Activated naive CD4-positive, alpha-beta T cell (primary cell): ENCODE results near the gene POPDC3.
"Not testable (repeated sequence)": the region's sequence is repeated elsewhere in the genome, so short reads cannot be mapped to it uniquely, and the experiment has no call there.

ENCODE experiments used
- DNase-seq, 4 experiments: peaks; one replicate each; lab custom pipeline; 2025; lab: John Stamatoyannopoulos, UW

POPDC3 gene, protein sequence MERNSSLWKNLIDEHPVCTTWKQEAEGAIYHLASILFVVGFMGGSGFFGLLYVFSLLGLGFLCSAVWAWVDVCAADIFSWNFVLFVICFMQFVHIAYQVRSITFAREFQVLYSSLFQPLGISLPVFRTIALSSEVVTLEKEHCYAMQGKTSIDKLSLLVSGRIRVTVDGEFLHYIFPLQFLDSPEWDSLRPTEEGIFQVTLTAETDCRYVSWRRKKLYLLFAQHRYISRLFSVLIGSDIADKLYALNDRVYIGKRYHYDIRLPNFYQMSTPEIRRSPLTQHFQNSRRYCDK

DNA sequence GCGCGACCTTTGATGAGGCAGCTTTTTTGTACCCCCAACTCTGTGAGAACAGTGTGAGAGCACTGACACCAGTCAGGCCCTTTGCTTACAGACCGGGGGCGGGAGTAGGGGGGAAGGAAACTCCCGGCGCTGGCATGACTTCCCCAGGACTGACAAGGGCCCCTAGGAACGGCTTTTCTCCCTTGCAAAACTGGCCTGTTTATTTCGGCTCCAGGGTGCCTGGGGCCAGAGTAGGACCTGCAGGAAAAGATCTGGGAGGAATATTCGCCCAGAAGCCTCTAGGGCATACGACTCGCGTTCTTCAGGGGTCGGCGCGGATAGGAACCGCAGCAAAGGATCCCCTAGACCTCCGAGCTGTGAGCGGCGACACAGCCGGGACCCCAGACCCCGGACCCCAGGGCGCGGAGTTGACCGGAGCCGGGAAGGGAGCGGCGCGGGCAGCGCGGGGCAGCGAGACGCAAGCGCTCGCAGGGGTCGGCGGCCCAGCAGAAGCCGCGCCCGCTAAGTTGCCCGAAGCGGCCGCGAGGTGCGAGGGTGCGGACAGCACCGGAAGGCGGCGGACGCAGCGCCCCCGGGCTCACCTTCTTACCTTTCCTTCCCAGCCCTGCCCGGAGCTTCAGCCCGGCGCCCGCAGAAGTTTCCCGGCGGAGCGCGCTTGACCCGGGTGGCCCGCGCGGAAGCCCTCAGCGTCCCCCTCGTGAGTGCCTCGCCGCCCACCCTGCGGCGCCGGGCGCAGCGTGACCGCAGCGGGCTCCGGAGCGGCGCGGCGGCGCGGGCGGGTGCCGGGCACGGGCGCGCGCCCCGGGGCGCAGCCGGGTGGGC, at the start of gene POPDC3:
POPDC3 (minus strand) TSS at position 771 of the 822 bp plus-strand sequence. CDS start 18,105 bp downstream, outside the sequence.
- DNase-seq = no peak

DNA sequence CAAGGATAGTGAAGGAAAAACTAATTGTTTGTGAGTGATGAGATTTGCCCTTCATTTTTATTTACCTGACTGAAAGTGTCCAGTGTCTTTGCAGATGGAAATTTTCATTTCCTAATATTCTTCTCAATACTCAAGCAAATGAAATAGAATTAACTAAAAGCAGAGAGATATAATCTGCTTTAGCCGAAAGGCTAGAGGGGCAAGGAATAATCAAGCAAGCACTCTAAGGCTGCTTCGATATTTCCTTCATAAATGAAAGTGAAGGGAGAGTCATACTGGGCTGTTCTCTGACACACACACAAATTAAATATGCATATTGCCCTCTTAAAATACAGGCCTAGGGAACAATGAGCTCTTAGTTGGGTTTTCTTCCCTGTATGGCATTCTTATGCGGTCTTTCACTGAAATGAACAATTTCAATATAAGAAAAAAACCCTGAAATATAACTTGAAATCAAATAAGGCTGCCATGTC, 47.5 kb upstream of the POPDC3 start:
- DNase-seq = no peak

DNA sequence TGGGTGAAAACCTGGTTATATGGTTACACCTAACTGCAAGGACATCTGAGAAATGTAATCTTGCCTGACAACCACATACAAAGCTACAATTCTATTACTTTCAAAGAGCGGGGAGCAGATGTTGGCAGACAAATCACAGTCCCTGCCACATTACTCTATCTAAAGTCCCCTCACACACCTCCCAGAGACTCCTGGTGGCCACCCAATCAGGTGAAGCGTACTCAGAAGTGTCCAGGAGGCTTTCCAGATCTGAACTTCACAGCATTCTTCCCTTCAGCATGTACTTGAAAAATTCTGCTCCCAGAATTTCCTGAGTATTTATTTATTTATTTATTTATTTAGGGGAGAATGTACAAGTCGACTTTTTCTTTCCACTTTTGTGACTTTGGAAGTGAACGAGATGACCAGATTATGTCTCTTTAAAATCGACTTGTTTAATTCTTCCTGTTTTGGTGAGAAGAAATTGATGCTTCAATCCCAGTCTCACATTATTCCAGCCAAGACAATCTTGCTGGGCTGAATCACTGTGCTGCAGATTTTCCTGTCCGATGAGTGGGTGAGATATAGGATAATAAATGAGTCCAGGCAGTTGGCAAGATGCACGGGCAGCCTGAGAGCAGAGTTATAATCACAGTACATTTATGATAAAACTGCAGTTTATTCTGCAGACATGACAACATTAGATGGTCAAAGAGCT, 46.9 kb upstream of the POPDC3 start:
- no peak for DNase-seq

DNA sequence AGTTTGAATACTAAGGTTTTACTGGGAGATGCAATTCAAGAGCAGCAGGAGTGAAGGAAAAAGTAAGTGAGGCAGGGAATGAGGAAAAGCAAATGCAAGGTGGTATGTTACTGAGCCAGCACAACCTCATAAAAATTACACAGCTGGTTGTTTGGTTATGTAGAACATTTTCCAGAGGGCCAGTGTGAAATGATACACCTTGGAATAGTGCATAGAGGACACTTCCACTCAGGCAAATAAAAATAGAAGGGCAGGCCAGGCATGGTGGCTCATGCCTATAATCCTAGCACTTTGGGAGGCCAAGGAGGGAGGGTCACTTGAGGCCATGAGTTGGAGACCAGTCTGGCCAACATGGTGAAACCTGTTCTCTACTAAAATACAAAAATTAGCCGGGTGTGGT, 43.4 kb upstream of the POPDC3 start:
- no peak for DNase-seq

DNA sequence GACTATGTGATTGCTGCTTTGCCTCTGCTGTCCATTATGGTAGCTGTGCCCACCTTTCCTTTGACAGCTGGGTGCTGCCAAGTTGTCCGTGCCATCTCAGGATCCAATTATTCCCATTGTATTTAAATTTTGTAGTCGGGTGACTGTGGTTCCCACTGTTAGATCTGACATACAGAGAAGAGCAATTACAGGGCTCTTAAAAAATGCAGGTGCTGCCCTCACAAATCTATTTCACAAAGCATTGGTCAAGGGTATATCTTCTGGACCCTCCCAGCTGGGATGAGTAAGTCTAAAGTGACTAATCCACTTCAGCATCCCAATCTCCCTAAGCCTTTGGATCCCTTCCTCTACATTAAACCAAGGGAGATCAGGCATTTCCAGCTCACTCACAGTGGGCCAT, 41.4 kb upstream of the POPDC3 start:
- DNase-seq = not testable (repeated sequence)

DNA sequence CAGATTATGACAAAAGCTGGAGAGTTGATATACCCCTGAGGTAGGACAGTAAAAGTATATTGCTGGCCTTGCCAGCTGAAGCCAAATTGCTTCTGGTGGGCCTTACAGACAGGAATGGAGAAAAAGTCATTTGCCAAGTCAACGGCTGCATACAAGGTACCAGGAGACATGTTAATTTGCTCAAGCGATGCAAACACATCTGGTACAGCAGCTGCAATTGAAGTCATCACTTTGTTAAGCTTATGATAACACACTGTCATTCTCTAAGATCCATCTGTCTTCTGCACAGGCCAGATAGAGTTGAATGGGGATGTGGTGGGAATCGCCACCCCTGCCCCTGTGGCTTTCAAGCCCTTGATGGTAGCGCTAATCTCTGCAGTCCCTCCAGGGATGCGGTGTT, 40.4 kb upstream of the POPDC3 start:
- no peak for DNase-seq

DNA sequence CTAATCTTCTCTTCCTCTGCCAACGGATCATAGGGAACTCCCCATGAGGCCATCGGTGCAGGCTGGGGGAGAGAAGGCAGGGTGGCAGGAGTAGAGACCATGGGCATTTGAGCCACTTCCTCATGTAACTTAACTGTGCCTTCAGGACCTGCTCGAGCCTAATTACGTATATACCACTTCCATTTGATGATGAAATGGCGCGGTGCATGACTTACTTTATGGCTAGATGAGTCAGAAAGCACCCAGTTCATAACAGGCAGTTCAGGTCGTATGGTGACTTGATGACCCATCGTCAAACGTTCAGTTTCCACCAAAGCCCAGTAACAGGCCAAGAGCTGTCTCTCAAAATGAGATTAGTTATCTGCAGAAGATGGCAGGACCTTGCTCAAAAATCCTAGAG, 39.4 kb upstream of the POPDC3 start:
- not testable (repeated sequence) for DNase-seq

DNA sequence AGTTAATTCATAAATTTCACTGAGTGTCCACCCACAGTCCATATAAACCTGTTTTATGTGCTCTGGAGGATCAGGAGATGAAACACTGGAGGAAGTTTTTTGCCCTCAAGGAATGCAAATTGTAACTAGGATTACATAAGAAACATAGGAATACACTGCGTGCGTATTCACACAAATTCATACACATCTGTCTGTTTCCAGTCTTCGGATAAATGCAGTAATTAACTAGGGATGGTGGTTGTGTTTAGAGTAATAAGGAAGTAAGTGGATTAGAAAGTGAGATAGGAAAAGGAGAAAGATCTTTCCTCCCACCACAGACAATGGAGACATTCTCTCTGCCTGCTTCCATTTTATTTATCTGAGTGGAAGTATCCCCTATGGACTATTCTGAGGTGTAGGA, 35.7 kb upstream of the POPDC3 start:
- DNase-seq = no peak

DNA sequence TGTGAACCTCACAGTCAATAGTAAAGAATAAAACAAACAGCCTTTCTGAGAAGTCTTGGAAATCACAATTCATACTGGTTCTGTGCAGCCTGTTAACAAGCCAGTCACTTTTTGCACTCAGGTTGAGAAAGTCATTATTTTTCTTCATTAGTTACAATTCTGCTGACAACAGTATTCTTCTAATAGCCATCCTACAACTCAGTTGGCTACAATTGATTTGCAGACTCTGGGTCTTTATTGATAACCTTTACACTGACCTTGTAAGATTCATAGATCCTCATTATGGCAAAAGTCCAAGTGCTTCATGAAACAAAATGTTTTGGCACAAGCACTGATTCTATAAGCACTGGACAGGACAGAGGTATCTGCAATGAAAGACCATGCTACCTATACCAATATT, 34.9 kb upstream of the POPDC3 start:
- DNase-seq = no peak

DNA sequence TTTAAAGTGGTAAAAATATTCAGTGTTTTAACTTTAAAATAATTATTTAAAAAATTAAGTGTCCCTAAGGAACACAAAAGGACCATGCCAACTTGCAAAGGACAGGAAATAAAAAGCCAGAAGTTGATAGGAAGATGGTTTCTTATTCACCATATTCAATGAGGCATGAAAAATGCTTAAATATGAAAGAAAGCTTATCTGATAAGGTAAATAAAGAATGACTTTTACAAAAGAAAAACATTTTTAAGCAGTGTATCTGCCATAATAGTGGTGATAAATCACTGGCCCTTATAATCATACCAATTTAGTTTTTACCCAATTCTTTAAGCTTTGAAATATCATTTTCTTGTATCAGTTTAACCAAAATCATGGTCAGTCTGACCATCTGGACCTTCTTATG, 33.5 kb upstream of the POPDC3 start:
- DNase-seq = no peak

DNA sequence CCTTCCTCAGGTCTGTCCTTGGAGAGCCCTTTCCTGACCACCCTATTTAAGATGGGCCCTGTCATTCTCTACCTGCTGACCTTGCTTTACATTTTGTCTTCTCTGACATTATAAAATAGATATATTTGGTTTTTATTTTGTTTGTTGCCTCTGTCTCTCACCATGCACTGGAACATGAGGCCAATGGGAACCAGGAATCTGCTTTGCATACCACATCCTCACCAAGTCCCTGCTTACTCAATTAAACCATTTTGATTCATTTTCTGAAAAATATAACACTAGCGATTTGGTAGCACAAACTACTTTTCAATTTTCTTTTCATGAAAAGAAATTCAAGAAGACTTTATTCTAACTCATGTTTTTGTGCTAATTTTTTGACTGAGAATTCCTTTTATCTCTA, 32.8 kb upstream of the POPDC3 start:
- no peak for DNase-seq

DNA sequence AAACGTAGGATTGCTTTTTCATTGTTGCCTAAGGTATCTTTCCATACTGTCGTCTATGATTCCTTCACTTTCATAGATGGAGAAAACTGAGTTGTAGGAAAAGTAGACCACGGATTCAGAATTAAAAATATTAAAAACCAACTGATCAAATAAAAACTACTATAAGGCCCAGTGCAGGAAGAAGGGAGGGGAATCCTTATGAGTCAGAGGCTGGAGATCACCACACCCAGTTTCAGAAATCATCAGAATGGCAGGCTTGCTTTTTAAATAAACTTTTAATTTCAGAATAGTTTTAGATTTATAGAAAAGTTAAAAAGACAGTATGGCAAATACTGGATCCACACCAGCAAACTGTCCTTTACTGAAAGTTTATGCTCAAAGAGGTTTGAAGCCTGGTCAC, 32.0 kb upstream of the POPDC3 start:
- no peak for DNase-seq

DNA sequence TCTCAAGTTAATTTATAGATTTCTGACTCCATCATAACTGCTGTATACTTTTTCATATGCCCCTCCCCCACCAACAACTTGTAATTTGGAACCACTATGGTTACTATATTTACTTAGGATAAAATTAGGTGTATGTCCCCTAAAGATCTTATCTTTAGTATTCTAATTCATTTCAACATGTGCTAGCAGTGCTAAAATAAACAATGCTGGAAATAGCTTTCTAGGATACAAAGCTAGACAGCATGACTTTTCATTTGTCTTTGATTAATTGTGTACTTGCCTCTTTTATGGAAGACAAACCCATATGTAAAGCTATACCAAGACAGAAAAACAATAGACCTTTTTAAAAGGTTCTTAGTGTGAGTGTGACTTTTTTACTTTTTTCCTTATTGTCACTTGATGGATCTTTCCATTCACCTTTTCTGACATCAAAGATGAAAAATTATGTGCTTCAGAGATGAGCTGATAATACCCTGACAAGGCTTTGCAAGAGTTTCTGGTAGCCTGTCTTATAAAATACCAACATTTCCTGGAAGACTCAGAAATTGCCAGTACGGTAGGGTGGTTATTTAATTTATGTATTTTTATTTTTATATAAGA, 31.2 kb upstream of the POPDC3 start:
- DNase-seq = no peak

DNA sequence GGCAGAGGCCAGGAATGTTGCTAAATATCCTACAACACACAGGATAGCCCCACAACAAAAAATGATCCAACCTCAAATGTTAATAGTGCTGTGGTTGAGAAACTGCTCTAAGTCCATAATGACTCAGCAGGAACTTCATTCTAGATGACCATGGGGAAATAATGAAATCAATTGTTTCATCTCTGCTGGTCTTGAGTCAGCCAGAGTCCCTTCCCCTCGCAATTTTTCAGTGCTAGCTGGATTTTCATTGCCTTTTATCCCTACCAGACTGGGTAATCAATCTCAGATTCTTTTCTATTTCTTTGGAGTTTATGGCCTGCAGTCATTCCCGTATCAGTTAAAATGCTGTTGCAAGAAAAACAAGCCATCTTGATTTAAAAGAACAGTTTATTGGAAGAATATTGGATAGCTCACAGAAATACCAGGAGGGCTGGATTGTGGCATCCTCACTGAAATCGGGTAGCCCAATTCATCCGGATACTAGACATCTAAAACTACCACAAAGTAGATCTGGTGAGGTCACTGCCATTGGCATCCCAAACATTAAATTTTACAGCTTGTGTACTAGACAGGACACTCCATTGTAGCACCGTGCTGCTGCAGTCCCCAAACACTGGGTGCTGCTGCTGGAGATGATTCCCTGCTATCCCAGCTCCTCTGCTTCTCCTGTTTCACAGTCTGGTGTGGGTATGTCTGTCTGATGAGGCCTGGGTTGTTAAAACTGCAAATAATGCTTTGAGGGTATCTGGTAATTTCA, 30.3 kb upstream of the POPDC3 start:
- DNase-seq = no peak

DNA sequence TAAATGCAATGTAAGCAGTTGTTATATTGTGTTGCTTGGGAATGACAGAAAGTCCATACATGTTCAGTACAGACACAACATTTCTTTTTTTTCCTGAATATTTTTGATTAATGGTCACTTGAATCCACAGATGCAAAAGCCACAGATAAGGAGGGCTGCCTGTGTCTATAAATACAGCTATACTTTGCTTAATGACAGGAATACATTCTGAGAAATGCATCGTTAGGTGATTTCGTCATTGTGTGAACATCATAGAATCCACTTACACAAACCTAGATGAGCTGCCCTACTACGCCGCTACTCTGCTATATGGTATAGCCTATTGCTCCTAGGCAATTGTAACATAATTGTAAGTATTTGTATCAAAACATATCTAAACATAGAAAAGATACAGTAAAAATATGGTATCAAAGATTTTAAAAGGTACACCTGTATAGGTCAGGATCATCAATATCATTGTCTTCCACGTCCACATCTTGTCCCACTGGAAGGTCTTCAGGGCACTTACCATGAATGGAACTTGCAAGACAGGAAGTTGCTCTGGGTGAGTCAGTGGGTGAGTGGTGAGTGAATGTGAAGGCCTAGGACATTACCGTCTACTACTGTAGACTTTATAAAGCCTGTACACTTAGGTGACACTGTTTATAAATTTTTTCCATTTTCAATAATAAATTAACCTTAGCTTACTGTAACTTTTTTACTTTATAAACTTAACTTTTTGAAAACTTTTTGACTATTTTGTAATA, 27.9 kb upstream of the POPDC3 start:
- no peak for DNase-seq

DNA sequence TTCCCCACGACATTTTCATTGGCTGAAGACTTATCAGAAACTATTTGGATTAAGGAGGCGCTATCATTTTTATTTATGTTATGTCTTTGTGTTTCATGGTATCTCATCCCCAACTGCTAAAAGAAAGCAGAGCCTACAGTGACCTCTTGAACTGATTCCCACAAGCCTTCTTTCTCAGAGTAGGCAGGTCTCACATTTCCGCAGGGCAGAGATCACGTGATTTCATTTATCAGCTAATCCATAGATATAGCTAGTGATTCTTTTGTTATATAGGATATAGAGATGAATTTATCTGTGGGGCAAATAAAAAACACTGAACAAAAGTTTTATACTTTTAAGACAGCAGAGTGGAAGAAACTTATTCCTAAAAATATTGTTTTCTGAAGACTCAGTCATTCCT, 25.0 kb upstream of the POPDC3 start:
- DNase-seq = no peak

DNA sequence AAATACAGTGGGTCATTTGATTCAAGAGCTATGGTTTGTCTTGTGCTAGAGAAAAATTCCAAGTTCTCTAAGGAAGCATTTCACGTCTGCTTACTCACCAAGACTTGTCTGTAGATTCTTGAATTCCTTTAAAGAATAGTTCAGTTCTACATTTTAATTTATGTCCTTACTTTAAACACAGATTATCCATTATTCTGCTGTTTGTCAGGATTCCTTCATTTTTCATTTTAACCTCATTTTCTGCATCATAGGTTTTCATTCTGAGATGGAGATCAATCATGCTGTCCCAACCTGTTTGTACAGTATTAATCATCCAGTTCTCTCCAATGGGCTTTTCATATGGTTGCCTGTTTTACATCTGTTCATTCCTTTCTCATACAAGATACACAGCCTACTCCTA, 24.5 kb upstream of the POPDC3 start:
- no peak for DNase-seq

DNA sequence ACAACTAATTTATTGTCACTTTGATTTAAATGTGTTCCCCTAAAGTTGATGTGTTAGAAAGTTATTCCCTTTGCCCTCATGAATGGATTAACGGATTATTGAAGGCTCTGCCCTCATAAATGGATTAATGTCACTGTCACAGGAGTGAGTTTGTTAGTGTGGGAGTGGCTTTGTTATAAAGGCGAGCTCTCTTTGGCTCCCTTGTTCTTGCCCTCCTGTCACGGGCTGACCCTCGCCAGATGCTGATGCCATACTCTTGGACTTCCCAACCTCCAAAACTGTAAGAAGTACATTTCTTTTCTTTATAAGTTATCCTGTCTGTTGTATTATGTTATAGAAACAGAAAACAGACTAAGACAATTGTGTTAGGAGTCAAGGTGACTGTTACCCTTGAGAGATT, 22.7 kb upstream of the POPDC3 start:
- no peak for DNase-seq

DNA sequence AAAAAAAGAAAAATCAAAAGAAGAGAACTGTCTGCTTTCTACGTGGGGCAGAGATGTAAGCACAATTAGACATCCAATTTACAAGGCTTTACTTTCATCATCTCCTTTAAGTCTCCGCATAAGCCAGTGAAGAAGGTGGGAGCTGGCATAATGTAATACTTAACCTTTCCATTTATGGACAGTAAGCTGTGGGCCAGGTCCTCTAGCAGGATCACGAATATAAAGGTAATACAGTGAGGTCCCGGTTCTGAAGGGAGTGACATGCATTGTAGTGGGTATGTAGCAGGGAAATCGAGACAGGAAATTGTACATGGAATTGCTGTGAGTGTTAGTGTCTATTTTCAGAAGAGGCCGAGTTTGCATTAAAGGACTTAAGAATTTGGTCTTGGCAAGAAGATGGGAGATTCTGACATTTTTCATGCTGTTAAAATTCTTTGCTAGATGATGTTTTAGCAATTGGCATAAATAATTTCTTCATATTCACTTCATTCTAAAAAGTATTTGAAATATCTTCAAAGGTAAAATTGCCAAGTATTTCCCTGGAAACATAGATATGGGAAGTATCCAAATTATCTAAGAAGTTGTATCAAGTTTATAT, 20.4 kb upstream of the POPDC3 start:
- no peak for DNase-seq

DNA sequence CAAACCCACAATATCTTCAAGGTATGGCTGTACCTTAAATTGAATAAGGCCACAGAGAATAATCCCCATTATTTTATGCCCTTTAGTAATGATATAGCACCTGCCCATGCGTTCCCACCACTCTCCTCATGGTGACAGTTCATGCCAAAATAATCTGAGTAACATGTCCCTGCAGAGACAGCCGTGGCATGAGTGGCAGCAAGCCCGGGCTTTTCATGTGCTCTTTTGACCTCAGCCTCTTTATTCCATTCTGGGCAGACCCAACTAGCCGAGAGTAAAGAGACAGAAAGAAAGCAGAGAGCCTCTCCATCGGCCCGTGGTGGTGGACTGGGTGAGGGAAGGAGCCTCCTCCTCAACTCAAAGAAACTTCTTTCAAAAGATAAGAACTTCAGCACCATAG, 19.9 kb upstream of the POPDC3 start:
- no peak for DNase-seq

DNA sequence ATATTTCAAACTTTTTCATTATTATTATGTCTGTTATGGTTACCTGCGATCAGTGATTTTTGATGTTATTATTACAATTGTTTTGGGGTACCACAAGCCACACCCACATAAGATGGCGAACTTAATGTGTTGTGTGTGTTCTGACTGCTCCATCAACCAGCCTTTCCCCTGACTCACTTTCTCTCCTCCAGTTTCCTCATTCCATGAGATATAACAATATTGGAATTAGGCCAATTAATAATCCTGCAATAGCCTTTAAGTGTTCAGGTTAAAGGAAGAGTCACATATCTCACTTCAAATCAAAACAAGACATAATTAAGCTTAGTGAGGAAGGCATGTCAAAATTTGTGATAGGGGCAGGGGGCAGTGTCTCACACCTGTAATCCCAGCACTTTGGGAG, 16.3 kb upstream of the POPDC3 start:
- DNase-seq = no peak
